Suprapubic skin (tissue), 4 donors: ENCODE results near the gene FSIP1.

Experiments used
- EP300 ChIP-seq: sonication (generic); formaldehyde crosslinking; IDR thresholded peaks from one replicate; pipeline ENCODE4 v1.6.1; 2017; ENCODE audit warnings: antibody characterized with exemption
- POLR2A ChIP-seq, 2 donors: fragments of 450-650 bp; IDR thresholded peaks; one replicate each; pipeline ENCODE4 v1.6.1; 2017; ENCODE audit warnings: antibody characterized with exemption in 2 of 2, mild to moderate bottlenecking in 2 of 2, moderate library complexity in 2 of 2
- POLR2AphosphoS5 ChIP-seq, 3 donors: sonication (generic); formaldehyde crosslinking; IDR thresholded peaks; one replicate each; pipeline ENCODE4 v1.6.1; 2017; ENCODE audit warnings: antibody characterized with exemption in 3 of 3
- TF ChIP-seq, protein P1 (sequence below), 2 donors: fragments of 200-600 bp in 1 of 2; fragments of 450-650 bp in 1 of 2; sonication (generic) in 1 of 2; IDR thresholded peaks; one replicate each; pipeline ENCODE4 v1.5.1; 2016 to 2019; ENCODE audit warnings: antibody characterized with exemption in 2 of 2, mild to moderate bottlenecking in 1 of 2, moderate library complexity in 1 of 2

DNA sequence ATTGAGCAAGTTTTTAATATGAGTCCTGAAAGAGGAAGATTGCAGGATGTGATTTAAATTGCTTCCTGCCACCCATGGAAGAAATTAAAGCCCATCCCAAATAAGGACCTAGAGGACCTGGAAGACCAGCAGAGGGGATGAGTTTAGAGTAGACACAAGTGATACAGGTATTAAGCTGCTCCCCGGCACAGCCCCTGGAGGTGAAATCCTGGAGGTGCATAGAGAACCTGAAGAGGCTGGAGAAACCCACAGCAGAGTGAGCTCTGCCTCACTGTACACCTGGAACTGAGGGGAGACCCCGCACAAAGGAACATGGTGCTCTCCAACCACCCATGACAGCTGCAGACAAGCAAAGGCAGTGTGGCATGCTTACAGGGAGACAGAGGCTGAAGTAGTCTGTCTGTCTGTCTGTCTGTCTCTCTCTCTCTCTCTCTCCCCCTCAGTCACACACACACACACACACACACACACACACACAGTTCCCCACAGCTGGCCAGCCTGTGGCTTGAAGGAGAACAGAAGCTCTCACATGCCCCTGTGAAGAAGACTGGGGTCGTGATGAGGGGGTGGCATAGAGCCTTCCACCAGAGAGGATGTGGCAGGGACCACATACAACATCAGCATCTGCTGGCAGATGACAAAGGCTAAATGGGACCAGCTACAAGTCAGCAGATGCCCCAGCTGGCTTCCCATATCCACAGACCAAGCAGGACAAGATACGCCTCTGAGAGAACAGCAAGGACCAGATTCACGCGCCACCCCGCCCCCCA lies 38.1 kb downstream of the FSIP1 start:
- TF ChIP-seq, protein P1, sequence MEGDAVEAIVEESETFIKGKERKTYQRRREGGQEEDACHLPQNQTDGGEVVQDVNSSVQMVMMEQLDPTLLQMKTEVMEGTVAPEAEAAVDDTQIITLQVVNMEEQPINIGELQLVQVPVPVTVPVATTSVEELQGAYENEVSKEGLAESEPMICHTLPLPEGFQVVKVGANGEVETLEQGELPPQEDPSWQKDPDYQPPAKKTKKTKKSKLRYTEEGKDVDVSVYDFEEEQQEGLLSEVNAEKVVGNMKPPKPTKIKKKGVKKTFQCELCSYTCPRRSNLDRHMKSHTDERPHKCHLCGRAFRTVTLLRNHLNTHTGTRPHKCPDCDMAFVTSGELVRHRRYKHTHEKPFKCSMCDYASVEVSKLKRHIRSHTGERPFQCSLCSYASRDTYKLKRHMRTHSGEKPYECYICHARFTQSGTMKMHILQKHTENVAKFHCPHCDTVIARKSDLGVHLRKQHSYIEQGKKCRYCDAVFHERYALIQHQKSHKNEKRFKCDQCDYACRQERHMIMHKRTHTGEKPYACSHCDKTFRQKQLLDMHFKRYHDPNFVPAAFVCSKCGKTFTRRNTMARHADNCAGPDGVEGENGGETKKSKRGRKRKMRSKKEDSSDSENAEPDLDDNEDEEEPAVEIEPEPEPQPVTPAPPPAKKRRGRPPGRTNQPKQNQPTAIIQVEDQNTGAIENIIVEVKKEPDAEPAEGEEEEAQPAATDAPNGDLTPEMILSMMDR (IDR thresholded peaks at IDR 0.05): no peak
- TF ChIP-seq POLR2A (IDR thresholded peaks at IDR 0.05): no peak
- TF ChIP-seq POLR2AphosphoS5 (IDR thresholded peaks at IDR 0.05): no peak
- no peak for TF ChIP-seq EP300
